Inflammatory macrophage treated with lipopolysaccharide for 1 hour (primary cell): Measurements from ENCODE around the gene CACNA1I.

Experiments
- DNase-seq, 2 donors: peaks; one replicate each; pipeline ENCODE4 v3.0.0-alpha.2; 2020 to 2022

The CACNA1I gene

DNA sequence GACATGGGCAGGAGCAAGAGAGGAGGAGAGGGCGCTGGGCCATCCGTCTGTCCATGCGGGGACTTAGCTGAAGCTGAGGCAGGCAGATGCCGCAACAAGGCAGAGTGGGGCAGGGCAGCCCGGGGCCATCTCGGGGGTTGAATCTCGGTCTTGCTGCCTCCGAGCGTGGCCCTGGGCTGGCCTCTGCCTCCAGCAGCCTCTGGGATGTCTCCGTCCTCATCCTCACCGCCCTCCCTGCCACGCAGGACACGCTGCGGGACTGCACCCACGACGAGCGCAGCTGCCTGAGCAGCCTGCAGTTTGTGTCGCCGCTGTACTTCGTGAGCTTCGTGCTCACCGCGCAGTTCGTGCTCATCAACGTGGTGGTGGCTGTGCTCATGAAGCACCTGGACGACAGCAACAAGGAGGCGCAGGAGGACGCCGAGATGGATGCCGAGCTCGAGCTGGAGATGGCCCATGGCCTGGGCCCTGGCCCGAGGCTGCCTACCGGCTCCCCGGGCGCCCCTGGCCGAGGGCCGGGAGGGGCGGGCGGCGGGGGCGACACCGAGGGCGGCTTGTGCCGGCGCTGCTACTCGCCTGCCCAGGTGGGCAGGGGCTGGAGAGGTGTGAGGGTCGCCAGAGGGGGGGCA lies 108.4 kb downstream of the CACNA1I start:
- DNase-seq = no peak

DNA sequence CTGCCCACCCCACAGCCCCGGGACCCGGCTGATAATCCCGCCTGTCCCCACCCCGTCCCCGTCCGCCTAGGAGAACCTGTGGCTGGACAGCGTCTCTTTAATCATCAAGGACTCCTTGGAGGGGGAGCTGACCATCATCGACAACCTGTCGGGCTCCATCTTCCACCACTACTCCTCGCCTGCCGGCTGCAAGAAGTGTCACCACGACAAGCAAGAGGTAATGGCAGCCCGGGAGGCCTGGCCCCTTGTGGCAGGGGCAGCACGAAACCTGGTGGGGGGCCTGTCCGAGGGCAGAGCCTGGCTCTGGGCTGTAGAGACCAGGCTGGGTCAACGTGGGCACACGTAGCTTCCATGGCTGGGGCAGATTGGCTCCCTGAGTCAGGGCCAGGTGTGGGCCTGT lies 109.1 kb downstream of the CACNA1I start:
- DNase-seq = no peak

DNA sequence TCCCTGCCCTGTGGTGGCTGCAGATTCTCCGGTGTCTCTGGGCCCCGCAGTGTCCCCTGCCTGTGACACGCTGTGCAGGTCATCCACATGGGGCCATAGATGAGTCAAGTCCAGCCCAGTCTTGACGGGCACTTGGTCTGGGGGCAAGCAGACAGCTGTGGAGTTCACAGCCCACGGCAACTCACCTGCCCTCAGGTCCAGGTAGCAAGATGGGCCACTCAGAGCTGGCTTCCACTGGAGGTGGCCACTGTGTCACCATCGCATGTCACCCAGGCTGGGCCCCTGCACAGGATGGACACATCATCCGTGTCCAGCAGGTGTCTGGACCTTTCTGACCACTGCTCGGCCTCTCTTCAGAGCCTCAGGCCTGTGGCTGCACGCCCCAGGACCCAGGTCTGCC lies 109.9 kb downstream of the CACNA1I start:
- DNase-seq = no peak

DNA sequence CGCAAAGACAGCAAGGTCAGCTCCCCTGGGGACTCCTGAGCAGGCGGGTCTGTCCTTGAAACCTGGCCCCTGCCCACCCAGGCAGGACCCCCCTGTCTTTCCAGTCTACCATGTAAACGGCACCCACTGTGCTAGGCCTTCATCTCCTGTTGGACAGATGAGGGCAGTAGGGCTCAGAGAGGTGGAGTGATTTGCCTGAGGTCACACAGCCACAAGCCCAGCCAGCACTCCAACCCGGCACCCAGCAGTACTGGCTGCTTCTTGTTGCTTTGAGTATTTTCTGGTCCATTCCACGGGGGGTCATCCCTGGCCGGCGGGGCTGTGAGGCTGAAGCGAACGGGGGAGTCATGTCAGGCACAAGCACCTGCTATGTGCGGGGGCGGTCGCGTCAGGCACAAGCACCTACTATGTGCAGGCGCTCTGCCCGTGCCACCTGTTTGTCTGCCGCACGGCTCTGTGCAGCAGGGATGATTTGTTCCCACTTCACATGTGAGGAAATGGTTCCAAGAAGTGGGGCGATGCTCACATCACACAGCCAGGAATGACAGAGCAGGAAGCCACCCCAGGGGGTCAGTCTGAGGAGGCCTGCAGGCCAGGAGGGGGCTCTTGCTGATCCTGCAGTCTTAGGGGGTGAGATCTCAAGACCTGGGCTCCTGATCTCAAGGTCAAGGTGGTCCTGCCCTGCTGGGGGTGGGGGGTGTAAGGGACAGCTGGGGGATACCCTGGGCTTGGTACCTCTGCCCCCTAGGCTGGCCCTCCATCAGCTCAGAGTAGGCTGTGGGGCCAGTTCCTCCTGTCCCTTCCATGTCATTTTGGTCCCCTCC lies 110.7 kb downstream of the CACNA1I start:
- no peak for DNase-seq

DNA sequence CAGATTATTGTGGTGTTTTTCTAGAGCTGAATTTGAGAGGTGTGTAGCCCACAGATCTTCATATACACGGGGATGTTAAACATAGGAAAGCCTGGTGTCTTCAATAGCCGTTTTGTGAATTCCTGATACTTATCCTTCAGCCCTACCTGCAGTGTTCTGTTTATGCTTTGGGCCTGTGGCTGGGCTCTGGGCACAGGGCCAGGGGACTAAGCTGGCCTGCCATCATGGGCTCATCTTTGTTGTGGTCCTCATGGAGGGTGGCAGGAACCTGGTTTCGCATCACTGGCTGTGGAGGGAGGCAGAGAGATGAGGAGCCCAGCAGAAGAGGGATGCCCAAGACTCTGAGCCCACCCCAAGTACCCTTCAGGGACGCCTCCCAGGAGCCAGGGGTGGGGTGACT lies 112.4 kb downstream of the CACNA1I start:
- no peak for DNase-seq

DNA sequence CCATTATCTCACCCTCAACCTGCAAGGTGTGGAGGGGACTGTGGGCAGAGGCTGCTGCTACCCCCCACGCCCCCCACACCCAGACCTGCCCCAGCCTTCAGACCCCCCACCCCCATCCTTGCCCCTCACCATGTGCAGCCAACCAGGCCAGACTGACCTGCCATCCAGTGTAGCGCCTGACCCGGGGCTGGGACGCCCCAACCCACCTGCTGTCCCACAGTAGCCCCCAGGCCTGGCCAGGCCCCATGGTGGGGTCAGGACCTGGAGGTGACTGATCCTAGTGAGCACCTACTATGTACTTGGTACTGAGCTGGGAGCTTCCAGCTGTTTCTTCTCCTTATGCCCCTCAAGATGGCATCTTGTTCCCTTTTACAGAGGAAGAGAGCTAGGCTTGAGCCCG lies 113.1 kb downstream of the CACNA1I start:
- no peak for DNase-seq

DNA sequence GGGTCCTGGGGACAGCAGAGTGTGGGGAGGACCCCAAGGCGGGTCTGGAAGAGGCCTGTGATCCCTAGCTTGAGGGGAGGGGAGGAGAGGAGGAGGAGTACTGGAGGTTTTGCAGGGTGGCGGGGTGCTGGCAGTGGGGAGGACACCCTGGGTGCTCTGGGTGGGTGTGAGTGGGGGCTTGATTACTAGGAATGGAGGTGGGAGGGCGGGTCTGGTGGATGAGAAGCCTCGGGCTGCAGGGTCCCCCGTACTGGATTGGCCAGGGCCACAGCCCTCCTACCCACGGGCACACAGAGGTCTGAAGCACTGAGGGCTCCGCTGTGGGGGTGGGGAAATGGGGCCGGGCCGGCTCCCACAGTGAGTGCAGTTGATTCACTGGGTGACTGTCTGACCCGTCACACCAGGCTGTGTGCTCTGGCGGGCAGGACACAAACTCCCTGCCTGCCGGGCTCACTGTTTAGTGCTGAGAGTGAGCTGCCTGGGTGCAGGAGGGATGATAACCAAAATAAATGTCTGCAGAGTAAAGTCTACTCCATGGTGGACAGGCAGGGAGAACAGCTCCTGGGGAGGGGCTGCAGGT lies 114.2 kb downstream of the CACNA1I start:
- no peak for DNase-seq

DNA sequence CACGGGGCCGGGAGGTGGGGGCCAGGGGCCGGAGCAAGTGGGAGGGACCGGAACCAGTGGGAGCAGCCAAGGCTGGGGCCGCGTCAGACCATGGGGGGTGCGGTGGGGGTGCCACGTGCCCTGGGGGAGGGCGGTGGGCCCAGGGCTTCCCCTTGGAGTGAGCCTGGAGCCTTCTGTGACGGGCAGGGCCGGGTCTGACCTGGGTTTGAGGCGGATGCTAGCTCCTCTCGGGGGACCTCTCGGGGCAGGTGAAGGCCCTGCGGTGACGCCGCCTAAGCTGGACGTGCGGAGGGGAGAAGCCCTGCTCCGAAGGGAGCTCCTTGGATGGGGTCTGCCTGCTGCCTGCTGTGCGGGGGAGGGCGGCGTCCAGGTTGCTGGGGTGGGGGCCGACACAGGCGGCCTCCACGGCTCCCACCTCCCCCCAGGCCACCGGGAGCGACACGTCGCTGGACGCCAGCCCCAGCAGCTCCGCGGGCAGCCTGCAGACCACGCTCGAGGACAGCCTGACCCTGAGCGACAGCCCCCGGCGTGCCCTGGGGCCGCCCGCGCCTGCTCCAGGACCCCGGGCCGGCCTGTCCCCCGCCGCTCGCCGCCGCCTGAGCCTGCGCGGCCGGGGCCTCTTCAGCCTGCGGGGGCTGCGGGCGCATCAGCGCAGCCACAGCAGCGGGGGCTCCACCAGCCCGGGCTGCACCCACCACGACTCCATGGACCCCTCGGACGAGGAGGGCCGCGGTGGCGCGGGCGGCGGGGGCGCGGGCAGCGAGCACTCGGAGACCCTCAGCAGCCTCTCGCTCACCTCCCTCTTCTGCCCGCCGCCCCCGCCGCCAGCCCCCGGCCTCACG lies 115.0 kb downstream of the CACNA1I start:
- no peak for DNase-seq

DNA sequence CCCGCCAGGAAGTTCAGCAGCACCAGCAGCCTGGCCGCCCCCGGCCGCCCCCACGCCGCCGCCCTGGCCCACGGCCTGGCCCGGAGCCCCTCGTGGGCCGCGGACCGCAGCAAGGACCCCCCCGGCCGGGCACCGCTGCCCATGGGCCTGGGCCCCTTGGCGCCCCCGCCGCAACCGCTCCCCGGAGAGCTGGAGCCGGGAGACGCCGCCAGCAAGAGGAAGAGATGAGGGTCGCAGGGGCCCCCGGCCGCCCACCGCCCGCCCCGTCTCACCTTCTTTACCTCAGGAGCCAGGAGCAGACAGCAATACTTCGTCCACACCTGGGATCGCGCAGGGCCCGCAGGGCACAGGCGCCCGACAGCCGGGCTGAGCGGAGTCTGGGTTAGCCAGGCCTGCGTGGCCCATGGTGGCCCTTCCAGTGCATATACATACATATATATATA lies 115.6 kb downstream of the CACNA1I start:
- DNase-seq = no peak

DNA sequence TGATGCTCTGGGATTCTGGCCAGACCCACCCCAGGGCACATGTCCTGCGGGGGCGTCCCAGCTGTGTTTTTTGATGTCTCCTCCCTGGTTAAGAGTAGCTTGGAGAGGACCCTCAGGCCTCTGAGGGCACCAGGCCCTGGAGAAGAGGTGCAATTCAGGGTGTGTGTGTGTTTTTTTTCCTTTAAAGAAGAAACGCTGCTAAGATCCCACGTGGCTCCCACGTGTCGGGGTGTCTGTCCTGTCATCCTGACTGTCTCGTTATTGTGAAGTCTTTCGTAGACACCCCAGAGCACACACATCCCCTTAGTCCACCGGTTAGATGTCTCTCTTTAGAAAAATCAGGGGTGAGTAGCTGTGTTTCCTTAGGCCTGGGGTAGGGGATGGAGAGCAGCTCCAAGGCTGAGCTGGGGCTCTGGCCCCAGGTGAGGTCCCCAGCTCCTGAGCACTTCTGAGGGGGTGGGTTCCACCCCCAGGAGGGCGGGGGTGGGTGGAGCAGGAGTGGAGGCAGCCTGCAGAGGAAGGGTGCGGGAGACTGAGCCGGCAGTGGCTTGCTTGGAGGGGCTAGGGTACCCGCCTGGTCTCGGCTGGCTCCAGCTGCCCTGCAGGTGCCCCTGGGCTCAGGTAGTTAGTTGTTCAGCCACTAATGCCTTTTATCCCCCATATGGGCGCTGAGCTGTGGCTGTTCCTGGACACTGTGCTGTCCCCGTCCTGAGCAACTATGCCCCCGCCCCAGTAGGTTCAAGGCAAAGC lies 116.4 kb downstream of the CACNA1I start:
- DNase-seq = no peak

DNA sequence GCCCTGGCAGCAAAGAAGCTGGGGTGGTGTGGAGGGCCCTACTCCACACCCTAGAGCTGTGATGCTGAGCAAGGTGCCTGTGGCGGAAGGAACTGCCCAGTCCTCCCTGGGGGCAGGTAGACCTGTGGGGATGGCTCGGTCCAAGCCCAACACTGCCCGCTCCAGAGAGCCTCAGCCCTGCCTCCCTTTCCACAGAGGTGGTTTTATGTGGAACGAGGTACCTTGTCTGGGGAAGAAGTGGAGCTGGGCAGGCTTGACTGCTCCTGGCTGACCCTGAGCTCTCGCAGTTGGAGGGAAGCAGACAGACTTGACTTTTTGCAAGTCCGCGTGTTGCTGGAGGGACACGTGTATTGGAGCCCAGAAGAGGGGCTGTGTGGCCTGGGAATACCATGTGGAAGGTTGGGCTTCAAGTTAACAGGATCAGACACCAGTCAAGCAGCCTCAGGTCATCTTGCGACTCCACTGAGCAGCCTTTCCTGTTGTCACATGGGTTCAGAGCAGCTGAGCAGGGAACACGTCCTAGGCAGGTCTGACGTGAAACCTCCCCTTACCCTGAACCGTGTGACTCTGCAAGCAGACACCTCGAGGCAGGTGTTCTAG lies 117.7 kb downstream of the CACNA1I start:
- DNase-seq = no peak

DNA sequence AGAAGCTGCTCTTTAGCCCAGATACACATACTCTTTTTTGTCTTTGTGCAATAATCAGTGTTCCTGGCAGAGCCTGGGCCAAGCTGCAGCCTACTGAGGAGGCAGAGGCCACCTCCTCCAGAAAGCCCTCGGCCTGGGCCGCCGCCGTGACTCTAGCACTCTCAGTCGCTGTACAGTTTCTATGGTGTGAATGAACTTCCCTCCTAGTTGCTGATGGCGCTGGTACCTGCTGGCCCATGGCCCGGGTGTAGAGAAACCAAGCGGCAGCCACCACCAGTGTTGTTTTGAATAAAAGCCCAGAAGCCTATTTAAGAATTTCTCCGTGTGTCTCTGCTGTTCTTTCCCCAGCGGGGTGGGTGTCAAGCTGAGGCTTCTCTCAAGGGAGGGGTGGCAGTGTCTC lies 118.9 kb downstream of the CACNA1I start:
- no peak for DNase-seq

DNA sequence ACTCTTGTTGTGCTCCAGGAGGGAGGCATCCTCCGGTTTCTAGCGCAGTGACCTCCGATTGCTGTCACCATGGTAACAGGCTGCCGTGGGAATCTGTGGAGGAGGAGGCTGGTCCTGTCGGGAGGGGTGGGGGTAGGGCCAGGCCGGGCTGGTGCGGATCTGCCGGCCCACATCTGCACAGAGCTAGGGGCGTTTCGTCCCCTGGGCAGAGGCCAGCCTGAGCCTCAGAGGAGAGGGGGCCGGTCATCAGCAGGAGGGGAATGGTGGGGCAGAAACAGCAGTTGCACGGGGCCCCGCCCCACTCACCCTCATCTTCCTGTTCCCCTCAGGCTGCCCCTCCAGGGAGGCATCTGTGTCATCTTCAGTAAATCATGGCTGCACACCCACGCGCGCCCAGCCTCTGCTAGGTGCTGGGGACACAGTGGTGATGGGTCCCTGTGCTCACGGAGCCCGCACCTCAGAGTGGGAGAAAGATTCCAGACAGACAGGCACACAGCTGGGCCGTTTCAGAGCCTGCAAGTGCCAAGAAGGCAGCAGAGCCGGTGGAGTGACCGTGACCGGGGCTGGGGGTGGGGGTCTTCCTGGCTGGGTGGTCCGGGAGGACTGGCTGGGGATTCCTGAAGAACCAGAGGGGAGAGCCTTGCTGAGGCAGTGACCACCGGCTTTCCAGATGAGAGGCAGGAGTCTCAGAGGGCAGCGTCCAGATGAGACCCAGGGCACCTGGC lies 120.5 kb downstream of the CACNA1I start:
- no peak for DNase-seq

DNA sequence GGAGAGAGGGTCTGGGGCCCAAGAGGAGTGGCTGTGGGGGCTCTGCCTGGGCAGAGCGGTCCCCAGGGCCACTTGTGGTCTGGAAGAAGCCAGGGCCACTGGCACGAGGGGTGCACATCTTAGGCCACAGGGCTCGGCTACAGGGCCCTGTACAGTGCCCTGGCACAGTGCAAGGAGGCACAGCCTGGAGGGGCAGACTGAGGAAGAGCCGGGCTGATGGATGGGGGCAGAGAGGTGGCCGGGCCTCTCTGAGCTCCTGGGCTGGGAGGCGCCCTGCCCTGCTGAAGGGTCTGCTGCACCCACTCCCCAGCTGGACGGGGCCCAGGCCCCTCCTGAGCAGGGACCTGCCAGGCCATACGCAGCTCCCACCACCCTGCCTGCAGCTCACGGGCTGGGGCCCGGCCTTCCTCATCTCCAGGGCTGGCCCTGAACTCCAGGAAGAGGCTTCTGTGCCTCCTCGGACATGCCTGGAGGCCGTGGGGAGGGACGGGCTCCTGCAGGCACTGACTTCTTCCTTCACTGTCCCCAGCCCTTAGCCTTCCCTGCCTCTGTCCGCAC lies 123.5 kb downstream of the CACNA1I start:
- no peak for DNase-seq

DNA sequence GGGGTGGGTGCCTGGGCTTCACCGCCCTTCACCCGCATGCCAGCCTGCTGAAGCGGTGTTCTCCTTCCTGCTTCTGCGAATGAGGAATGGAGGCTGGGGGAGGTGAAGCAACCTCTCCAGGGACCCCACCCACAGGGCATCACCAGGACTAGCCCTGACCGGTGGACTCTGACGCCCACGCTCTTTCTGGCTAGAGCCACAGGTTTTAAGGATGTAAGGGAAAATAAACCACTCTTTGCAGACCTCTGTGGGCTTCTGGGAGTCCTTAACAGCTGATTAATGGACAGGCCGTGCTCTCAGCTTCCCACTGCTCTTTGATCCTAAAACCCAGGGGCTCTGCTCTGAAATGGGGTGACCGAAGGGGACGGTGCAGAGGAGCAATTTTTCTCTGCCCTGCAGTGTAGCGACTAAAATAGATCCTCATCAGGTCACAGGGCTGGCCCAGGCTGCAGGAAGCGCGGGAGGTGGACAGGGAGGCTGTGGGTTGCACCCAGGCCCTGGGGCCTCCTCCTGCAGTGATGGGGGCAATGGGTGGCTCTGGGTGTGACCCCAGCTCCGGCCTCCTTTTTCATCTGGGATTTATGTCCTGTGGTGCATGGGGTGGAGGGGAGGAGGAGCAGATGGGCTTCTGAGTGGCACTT lies 127.4 kb downstream of the CACNA1I start:
- DNase-seq = no peak

DNA sequence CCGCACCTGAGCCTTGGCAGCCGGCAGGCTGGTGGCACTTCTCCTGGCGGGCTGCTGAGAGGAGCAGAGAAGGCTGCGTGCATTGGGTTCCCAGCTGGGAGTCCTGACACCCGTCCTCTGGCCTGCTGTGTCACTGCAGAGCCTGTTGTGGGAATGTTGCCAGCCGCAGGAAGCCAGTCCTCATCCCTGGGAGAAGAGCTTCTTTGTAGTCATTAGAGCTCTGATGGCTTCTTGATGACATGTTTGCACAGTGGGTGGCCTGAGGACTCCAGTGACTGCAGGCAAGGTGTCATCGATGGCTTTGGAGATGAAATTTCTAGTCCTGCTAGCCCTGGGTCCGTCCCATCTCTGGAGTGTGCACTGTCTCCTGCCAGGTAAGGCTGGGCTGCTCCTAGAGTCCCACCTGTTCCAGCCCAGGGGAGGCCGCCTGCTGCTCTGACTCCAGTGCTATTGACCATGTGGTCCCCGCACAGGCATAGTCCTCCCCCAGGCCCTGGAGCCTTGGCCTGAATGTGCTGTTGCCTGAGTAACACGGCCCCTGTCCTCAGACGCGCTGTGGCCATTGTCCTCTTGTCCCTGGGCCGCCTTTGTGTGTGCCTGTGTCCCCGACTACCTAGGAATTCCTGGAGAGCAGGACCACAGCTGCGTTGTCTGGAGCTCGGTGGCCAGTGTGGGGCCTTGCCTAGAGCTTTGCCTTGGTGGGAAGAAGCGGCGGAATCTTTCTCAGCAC lies 129.2 kb downstream of the CACNA1I start:
- no peak for DNase-seq

DNA sequence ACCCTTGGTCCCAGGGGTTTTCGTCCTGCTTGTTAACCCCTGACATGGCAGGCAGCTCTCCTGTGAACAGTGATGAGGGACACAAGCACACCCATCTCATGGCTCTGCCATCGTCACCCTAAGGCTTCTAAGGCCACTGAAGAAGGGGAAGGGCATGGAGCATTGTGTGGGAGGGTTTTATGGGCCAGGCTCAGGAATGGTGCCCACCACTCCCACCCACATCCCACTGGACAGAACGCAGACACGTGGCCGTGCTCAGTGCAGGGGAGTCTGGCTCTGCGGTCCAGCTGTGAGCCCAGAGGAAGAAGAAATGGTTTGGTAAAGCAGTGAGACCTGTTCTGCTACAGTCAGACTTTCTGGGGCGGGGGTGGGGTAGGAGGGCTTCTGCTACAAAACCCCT lies 130.0 kb downstream of the CACNA1I start:
- DNase-seq = no peak

DNA sequence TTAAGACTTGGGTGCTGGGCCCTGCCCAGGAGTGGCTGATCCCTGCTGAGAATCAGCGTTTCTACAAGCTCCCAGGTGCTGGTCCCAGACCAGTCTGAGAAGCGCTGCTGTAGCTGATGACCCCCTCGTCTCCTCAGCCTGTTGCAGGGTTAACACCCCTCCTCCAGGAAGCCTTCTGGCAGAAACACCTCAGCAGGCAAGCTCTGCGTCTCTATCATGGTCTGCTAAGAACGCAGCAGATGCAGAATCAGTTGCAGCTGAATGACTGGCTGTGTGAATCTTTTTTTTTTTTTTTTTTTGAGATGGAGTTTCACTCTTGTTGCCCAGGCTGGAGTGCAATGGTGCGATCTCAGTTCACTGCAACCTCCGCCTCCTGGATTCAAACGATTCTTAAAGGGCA lies 132.5 kb downstream of the CACNA1I start:
- no peak for DNase-seq

DNA sequence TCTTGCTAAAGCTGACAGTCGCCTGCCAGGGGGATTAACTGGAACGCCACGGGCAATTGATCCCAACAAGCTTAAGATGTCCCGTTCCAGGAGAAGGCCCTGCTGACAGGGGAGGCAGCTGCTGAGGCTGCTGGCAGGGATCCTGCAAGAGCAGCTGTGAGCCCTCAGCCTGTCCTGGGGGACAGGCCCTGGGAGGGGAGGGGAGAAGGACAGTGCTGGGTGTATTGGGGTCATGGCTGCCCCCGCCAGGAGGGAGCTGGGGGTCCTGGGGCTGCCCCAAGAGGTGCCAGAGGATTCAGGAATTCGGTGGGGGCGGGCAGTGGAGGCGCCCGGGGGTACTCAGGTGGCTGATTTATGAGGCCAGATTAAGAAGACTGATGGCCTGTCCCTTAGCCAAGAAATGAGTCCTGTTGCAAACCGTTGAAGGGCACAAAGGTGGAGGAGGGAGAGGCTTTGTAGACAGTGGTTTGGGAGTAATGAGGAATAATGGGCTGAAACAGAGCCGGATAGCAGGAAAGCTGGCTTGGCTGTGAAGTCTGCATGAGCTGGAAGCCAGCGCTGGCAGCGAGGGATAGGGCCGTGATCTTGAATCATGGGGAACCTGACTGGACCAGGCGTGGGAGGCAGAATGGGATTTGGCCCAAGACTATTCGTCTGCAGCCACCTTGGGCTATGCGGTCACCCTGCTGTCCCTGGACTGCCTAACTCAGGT lies 133.5 kb downstream of the CACNA1I start:
- DNase-seq = no peak
